OCI-LY7 (cell line): ENCODE data around the gene IRAK3.

Source experiments
- CTCF ChIP-seq: fragments of 200-600 bp; sonication (generic); conservative IDR thresholded peaks from 2 replicates; pipeline ENCODE4 v1.5.1; 2014; ENCODE audit warnings: mild to moderate bottlenecking, antibody characterized with exemption, low read length, moderate library complexity, mixed read lengths
- EZH2phosphoT487 ChIP-seq: fragments of 200-600 bp; sonication (generic); IDR thresholded peaks from 2 replicates; pipeline ENCODE4 v1.6.1; 2018; ENCODE audit warnings: low read depth, borderline replicate concordance, mild to moderate bottlenecking, mixed run types, antibody characterized with exemption, low read length, moderate library complexity, mixed read lengths

- no peak for TF ChIP-seq CTCF
- no peak for TF ChIP-seq EZH2phosphoT487
These were observed 20.6 kb upstream of the IRAK3 start for GRCh38 chr12:66168410-66168809.
